Measurements from ENCODE around the gene HS6ST1.

Gene HS6ST1

DNA sequence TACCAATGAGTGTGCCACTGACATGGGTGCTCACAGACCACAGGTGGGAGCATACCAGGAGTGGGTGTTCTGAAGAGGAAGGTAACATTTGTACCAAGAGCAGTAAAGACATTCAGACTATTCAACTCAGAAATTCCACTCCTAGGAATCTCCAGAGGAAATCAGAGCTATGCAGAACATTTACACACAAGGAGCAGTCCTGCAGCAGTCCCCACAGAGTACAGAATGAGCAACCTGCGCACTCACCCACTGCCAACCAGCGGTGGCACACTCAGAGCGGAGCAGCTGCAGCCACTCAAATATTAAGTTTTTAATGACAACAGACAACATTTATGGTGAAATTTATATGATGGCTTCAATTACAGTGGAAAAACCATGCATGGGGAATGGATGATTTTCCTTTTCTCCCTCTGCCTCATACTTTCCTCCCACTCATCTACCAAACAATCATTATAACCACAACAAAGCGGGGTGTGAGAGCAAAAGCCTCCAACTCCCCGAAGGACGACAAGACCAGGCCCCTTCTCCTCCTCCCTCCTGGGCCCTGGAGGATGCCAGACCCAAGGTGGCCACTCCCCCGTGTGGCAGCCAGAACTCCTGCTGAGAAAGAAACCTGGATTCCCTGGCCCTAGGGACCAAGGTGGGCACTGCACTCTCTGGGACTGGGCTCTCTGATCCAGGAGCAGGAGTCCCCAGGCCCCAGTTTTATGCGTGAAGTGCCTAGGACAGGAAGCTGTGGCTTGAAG is 5.4 kb downstream of the HS6ST1 start (continued):
- TF ChIP-seq GLIS1 (tag by site-specific recombination; IDR thresholded peaks at IDR 0.05) = peak; percentile 71

DNA sequence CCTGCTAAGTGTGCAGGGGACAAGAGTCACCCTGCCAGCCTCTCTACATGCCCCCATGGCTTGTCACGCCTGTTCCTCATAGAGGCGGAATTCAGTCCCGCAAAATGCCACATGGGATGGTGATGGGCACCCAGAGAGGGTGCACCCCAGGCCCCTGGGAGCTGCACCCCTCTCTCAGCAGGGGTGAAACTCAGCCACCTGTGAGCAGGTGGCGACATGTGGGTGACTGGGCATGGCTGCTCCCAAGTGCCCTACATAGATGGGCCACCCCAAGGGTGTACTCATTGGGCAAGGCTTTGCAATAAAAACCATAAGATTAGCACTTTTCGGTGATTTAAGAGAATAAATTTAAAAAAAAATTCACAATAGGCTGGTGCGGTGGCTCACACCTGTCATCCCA is 6.3 kb downstream of the HS6ST1 start:
- H3K36me3 ChIP-seq (ENCODE audit: control insufficient read depth in 2 of 2, insufficient read depth in 1 of 2, low read length in 2 of 2) = peaks cover 0 to 49% of the 10 kb centered on the region in 2 experiments; a peak in 1 of 3 replicates
- no peak for TF ChIP-seq ZXDB (tag by site-specific recombination; IDR thresholded peaks at IDR 0.05)
- TF ChIP-seq ZNF777 (tag by site-specific recombination; IDR thresholded peaks at IDR 0.05; ENCODE audit: borderline replicate concordance) = no peak
- no peak for TF ChIP-seq SCRT1 (tag by site-specific recombination; IDR thresholded peaks at IDR 0.05; ENCODE audit: borderline replicate concordance)
- TF ChIP-seq, protein P1, sequence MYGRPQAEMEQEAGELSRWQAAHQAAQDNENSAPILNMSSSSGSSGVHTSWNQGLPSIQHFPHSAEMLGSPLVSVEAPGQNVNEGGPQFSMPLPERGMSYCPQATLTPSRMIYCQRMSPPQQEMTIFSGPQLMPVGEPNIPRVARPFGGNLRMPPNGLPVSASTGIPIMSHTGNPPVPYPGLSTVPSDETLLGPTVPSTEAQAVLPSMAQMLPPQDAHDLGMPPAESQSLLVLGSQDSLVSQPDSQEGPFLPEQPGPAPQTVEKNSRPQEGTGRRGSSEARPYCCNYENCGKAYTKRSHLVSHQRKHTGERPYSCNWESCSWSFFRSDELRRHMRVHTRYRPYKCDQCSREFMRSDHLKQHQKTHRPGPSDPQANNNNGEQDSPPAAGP (tag by site-specific recombination; IDR thresholded peaks at IDR 0.05) = no peak
- no peak for TF ChIP-seq ZNF830 (tag by site-specific recombination; IDR thresholded peaks at IDR 0.05; ENCODE audit: low read depth)
- no peak for TF ChIP-seq ZNF600 (tag by site-specific recombination; IDR thresholded peaks at IDR 0.05)
- TF ChIP-seq, protein P2, sequence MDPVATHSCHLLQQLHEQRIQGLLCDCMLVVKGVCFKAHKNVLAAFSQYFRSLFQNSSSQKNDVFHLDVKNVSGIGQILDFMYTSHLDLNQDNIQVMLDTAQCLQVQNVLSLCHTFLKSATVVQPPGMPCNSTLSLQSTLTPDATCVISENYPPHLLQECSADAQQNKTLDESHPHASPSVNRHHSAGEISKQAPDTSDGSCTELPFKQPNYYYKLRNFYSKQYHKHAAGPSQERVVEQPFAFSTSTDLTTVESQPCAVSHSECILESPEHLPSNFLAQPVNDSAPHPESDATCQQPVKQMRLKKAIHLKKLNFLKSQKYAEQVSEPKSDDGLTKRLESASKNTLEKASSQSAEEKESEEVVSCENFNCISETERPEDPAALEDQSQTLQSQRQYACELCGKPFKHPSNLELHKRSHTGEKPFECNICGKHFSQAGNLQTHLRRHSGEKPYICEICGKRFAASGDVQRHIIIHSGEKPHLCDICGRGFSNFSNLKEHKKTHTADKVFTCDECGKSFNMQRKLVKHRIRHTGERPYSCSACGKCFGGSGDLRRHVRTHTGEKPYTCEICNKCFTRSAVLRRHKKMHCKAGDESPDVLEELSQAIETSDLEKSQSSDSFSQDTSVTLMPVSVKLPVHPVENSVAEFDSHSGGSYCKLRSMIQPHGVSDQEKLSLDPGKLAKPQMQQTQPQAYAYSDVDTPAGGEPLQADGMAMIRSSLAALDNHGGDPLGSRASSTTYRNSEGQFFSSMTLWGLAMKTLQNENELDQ (tag by site-specific recombination; IDR thresholded peaks at IDR 0.05; ENCODE audit: low read depth) = no peak
- TF ChIP-seq, protein P3, sequence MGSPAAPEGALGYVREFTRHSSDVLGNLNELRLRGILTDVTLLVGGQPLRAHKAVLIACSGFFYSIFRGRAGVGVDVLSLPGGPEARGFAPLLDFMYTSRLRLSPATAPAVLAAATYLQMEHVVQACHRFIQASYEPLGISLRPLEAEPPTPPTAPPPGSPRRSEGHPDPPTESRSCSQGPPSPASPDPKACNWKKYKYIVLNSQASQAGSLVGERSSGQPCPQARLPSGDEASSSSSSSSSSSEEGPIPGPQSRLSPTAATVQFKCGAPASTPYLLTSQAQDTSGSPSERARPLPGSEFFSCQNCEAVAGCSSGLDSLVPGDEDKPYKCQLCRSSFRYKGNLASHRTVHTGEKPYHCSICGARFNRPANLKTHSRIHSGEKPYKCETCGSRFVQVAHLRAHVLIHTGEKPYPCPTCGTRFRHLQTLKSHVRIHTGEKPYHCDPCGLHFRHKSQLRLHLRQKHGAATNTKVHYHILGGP (tag by site-specific recombination; IDR thresholded peaks at IDR 0.05) = no peak
- no peak for TF ChIP-seq ZNF391 (tag by site-specific recombination; IDR thresholded peaks at IDR 0.05; ENCODE audit: borderline replicate concordance, low read depth)
- TF ChIP-seq ZNF274 (IDR thresholded peaks at IDR 0.05; ENCODE audit: low read length) = no peak
- no peak for TF ChIP-seq ZNF274 (tag by site-specific recombination; IDR thresholded peaks at IDR 0.05; ENCODE audit: borderline replicate concordance)
- no peak for TF ChIP-seq ZNF544 (tag by site-specific recombination; IDR thresholded peaks at IDR 0.05)
- ChIA-PET POLR2A (no interaction called here), CTCF (interaction anchor here (1.0 kb wide), 1 partner anchor 11 kb away, joined by 3 read pairs; no protein-coding TSS in a partner anchor)
- H3K27ac ChIP-seq (ENCODE audit: extremely low read depth, low read depth, low read length) = no peak overlapping the region
- H3K9me3 ChIP-seq (ENCODE audit: control insufficient read depth, insufficient read depth, low read depth, low read length) = no peaks in the 10 kb centered on the region
- H3K4me3 ChIP-seq (ENCODE audit: low read depth, low read length) = no peak overlapping the region
- H3K4me1 ChIP-seq (ENCODE audit: control insufficient read depth, insufficient read depth, low read length) = peaks cover 17% of the 10 kb centered on the region

DNA sequence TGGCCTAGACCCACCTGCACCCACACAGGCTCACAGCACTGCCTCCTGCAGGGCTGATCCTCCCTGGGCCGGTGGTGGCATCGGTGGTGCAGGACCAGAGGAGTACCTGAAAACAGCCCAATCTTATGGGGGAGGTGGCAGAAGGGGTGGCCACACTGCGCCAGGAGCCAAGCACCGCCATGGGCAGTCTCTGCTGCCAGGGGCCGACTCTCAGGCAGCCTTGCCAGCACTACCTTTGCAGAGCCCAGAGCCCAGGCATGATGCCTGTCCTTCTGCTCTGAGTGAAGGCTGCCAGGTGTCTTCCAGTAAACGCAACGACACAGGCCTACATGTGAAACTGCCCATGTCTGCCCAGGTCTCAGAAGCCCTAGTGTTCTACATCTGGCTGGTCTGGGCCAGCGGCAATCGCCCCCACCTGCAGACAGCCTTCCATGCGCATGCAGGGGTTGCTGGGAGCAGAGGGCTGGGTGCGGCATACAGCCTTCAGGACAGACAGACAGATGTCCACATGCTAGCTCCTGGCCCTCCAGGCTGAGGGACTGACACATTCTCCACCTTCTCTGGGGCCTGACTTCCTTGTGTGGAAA is 6.8 kb downstream of the HS6ST1 start:
- peaks cover 0 to 54% of the 10 kb centered on the region in 2 experiments; a peak in 1 of 3 replicates for H3K36me3 ChIP-seq (ENCODE audit: control insufficient read depth in 2 of 2, insufficient read depth in 1 of 2, low read length in 2 of 2)
- H3K4me1 ChIP-seq (ENCODE audit: control insufficient read depth, insufficient read depth, low read length) = peaks cover 16% of the 10 kb centered on the region
- POLR2A ChIA-PET = no interaction called here
- no peaks in the 10 kb centered on the region for H3K9me3 ChIP-seq (ENCODE audit: control insufficient read depth, insufficient read depth, low read depth, low read length)
- H3K4me3 ChIP-seq (ENCODE audit: low read depth, low read length) = no peak overlapping the region
- no peak overlapping the region for H3K27ac ChIP-seq (ENCODE audit: extremely low read depth, low read depth, low read length)
- CTCF ChIA-PET = no interaction called here
- TF ChIP-seq ZNF426 (tag by site-specific recombination; IDR thresholded peaks at IDR 0.05) (no peak), ZNF600 (tag by site-specific recombination; IDR thresholded peaks at IDR 0.05) (no peak), ZNF391 (tag by site-specific recombination; IDR thresholded peaks at IDR 0.05; ENCODE audit: borderline replicate concordance, low read depth) (no peak), ZIC2 (tag by site-specific recombination; IDR thresholded peaks at IDR 0.05) (no peak), ZNF146 (tag by site-specific recombination; IDR thresholded peaks at IDR 0.05) (no peak)
- TF ChIP-seq, protein P4, sequence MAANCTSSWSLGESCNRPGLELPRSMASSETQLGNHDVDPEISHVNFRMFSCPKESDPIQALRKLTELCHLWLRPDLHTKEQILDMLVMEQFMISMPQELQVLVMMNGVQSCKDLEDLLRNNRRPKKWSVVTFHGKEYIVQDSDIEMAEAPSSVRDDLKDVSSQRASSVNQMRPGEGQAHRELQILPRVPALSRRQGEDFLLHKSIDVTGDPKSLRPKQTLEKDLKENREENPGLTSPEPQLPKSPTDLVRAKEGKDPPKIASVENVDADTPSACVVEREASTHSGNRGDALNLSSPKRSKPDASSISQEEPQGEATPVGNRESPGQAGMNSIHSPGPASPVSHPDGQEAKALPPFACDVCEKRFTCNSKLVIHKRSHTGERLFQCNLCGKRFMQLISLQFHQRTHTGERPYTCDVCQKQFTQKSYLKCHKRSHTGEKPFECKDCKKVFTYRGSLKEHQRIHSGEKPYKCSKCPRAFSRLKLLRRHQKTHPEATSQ (tag by site-specific recombination; IDR thresholded peaks at IDR 0.05) = no peak
- TF ChIP-seq, protein P5, sequence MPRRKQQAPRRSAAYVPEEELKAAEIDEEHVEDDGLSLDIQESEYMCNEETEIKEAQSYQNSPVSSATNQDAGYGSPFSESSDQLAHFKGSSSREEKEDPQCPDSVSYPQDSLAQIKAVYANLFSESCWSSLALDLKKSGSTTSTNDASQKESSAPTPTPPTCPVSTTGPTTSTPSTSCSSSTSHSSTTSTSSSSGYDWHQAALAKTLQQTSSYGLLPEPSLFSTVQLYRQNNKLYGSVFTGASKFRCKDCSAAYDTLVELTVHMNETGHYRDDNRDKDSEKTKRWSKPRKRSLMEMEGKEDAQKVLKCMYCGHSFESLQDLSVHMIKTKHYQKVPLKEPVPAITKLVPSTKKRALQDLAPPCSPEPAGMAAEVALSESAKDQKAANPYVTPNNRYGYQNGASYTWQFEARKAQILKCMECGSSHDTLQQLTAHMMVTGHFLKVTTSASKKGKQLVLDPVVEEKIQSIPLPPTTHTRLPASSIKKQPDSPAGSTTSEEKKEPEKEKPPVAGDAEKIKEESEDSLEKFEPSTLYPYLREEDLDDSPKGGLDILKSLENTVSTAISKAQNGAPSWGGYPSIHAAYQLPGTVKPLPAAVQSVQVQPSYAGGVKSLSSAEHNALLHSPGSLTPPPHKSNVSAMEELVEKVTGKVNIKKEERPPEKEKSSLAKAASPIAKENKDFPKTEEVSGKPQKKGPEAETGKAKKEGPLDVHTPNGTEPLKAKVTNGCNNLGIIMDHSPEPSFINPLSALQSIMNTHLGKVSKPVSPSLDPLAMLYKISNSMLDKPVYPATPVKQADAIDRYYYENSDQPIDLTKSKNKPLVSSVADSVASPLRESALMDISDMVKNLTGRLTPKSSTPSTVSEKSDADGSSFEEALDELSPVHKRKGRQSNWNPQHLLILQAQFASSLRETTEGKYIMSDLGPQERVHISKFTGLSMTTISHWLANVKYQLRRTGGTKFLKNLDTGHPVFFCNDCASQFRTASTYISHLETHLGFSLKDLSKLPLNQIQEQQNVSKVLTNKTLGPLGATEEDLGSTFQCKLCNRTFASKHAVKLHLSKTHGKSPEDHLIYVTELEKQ (tag by site-specific recombination; IDR thresholded peaks at IDR 0.05; ENCODE audit: borderline replicate concordance) = no peak
